Measurements from ENCODE around the gene ADGRE2. TPM values are rescaled to one million over a fixed set of nuclear protein-coding genes. Genes with fewer than 3 reads are reported as not detected.

The ADGRE2 gene
- total RNA-seq, 1 experiment from 2014 or later: 0.29 TPM

DNA sequence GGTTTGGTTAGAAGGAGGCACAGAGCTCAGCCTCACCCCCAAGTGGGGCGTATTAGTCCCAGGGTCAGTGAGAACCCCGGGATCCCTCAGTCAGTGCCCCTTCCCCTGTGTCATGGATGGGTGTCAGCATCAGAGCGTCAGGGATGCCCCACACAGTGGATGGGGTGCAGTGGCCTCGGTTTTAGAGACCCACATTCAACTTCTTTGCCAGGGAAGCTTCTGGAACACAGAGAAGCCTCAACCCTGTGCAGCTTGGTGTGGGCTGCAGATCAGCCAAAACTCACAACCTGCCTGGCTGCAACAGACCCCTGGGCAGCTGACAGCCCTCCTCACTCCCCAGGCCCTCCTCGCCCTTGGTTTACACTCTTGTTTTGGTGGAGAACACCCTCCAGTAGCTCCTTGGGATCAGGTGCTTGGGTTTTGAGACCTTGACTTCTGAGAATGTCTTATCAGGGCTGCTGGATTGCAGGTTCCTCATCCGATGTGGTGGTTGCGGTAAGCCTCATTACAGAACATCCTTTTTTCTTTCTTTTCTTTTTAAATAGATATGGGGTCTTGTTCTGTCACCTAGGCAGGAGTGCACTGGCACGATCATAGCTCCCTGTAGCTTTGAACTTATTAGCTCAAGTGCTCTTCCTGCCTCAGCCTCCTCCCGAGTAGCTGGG lies 77.5 kb downstream of the ADGRE2 start:
- in situ Hi-C loops (cut with HindIII; ENCODE audit: low pct_unique_long_range_greater_than_20kb, low sequenced_read_pairs): no loop called here
- no peak for DNase-seq (ENCODE audit: low read depth, low spot score)

DNA sequence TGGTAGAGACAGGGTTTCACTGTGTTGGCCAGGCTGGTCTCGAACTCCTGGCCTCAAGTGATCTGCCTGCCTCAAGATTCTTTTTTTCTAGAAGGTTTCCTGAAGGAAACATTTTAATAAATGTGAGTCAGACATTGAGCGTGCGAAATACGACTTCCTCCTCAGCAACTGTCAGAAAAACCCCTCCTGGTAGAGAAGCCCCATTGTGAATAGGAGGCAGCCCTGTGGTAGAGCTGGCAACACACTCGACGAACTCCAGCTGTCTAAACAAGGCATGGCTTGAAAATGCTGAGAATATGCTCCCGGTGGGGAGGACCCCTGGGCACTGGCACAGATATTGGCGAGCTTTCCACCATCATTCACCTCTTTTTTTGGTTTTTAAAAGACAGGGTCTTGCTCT lies 78.7 kb downstream of the ADGRE2 start:
- DNase-seq (ENCODE audit: low read depth, low spot score): no peak
- in situ Hi-C loops (cut with HindIII; ENCODE audit: low pct_unique_long_range_greater_than_20kb, low sequenced_read_pairs): no loop called here

DNA sequence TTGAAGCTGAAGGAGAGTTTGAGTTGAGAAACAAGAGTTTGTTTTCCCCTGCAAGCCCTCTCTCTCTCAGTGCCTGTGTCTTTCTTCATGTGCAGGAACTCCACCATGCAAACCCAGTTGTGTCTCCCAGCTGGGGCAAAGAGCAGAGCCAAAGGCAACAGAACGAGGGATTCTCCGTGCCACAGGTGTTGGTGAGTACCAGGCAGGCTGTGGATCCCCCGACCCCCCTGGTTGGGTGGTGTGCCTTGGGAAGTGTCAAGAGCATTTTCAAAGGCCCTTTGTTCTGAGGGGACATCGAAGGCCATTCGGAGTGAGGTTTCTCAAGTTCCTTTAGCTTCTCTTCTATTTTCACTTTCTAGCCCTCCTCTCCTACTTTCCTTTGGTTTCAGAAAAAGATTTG lies 82.9 kb downstream of the ADGRE2 start:
- no peak for DNase-seq (ENCODE audit: low read depth, low spot score)
- in situ Hi-C loops (cut with HindIII; ENCODE audit: low pct_unique_long_range_greater_than_20kb, low sequenced_read_pairs): no loop called here

DNA sequence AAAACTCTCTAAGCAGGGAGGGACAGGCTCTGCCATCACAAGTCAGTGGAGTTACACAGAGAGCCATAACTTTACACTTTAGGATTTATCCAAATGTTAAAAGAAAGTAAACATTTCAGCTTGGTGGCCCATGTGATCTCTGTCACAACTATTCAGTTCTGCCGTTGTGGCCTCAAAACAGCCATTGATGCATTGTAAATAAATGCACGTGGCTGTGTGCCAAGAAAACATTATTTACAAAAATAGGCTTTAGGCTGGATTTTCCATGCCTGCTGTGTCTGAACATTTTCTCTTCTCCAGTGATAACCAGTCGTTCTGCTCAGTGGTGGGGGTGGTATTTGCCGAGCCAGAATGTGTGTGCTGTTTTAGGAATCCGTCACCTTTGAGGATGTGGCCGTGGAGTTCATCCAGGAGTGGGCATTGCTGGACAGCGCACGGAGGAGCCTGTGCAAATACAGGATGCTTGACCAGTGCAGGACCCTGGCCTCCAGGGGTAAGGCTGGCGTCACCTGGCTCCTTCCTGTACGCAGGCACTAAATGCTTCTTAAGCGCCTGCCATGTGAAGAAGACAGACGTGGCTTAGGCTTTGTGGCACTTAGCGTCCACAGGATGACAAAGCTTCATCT lies 83.6 kb downstream of the ADGRE2 start:
- in situ Hi-C loops (cut with HindIII; ENCODE audit: low pct_unique_long_range_greater_than_20kb, low sequenced_read_pairs): no loop called here
- no peak for DNase-seq (ENCODE audit: low read depth, low spot score)

DNA sequence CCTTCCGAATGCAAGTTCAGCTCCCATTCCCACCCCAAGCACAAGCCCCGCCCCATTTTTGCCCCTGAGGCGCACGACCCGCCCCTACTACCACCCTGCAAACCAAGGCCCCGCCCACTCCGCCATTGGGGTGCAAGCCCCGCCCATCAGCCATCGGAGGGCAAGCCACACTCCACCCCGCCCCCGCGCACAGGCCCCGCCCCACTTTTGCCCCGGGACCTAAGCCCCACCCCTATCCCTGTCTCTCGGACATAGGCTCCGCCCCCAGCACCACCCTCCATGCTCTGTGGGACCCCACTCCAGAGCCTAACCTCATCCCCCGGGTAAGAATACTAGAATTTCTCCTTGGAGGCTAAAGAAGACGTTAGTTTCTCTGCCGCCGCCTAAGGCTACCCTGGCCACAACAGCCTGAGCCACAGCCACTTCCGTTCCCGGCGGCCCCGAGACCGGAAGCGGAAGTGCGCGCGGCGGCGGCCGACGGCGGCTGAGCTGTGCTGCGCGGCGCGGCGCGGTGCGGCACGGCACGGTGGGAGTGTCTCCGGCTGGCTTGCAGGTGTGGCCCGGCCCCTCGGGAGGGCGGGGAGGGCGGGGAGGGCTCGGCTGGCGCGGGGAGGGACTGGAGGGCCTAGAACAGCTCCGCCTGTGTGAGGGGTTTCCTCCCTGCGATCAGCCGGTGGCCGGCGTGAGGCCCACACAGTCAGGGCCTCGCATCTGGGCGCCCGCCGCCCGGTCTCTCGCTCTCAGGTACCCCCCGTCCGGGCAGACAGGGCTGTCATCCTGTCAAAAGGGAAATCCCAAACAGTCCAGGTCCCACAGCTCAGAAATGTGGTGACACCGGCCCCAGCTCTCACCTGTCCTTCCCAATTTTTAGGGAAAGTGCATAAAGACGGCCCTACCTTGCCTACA lies 88.5 kb downstream of the ADGRE2 start, which contains the start of gene ZNF333:
ZNF333 (plus strand) TSS at position 451 of the 906 bp plus-strand sequence. CDS start 3,444 bp downstream, outside the sequence.
- in situ Hi-C loops (cut with HindIII; ENCODE audit: low pct_unique_long_range_greater_than_20kb, low sequenced_read_pairs): no loop called here
- peak; percentile 89 for DNase-seq (ENCODE audit: low read depth, low spot score)

DNA sequence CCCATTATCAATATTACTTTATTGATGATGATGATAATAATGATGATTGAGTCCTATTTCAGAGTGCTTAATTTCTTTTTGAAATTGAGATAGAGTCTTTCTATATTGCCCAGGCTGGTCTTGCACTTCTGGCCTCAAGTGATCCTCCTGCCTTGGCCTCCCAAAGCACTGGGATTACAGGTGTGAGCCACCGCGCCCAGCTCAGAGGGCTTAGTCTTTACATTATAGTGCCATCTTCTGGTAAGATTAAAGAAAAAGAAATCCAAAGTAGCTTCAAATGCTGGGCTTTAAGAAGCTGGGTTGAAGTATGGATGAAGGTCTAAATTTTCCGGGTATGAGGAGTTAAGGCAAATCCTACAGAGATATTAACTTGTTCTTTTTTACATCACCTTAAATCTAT lies 91.9 kb downstream of the ADGRE2 start:
- DNase-seq (ENCODE audit: low read depth, low spot score): peak; percentile 48
- in situ Hi-C loops (cut with HindIII; ENCODE audit: low pct_unique_long_range_greater_than_20kb, low sequenced_read_pairs): no loop called here

DNA sequence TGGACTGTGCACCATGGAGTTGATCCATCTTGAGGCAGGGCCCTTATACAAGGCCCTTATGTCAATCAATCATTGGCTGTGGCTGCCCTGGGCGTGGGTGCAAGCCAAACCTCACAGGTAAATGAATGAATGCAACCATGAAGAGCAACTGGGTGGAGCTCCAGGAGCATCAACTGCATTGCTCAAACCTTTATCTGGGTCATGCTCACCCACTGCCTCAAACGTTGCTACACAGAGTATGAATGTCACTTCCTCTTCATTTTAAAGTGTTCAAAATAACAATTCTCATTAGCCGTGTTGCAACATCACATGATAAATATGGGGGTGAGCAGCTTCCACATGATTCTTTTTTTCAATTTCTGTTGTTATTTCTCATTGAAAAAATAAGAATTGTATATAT lies 94.9 kb downstream of the ADGRE2 start:
- no peak for DNase-seq (ENCODE audit: low read depth, low spot score)
- in situ Hi-C loops (cut with HindIII; ENCODE audit: low pct_unique_long_range_greater_than_20kb, low sequenced_read_pairs): no loop called here

Small RNA genes lying within 50 kb of the gene (small RNA-seq; reads per million reads assigned to genes)
- 0 to 0.10 reads per million in 2 experiments for gene AC005255.1

Other genes starting within 250 kb of the ADGRE2 start
- gene TECR, start 249.0 kb downstream of the ADGRE2 start, total RNA-seq (2014; rRNA removed; shearing (Covaris generic)): 62.8 and 90.9 TPM in 2 replicates
- 190 and 221 TPM in 2 replicates for gene NDUFB7, start 206.5 kb downstream of the ADGRE2 start, total RNA-seq (2014; rRNA removed; shearing (Covaris generic))
- 0.26 TPM in 1 of 2 replicates, not detected in the other for gene CLEC17A, start 195.5 kb downstream of the ADGRE2 start, total RNA-seq (2014; rRNA removed; shearing (Covaris generic))
- gene ADGRE3, start 103.7 kb downstream of the ADGRE2 start, total RNA-seq (2014; rRNA removed; shearing (Covaris generic)): not detected in 2 replicates
- 4.9 and 7.6 TPM in 2 replicates for gene ZNF333, start 88.5 kb downstream of the ADGRE2 start, total RNA-seq (2014; rRNA removed; shearing (Covaris generic))
- gene OR7A5, start 56.6 kb upstream of the ADGRE2 start, total RNA-seq (2014; rRNA removed; shearing (Covaris generic)): 0.43 and 0.79 TPM in 2 replicates
- gene OR7C1, start 56.6 kb upstream of the ADGRE2 start, total RNA-seq (2014; rRNA removed; shearing (Covaris generic)): 0.05 and 0.11 TPM in 2 replicates
- gene OR7A10, start 70.4 kb upstream of the ADGRE2 start, total RNA-seq (2014; rRNA removed; shearing (Covaris generic)): not detected in 2 replicates
- not detected in 2 replicates for gene OR7A17, start 107.6 kb upstream of the ADGRE2 start, total RNA-seq (2014; rRNA removed; shearing (Covaris generic))
- gene OR7C2, start 162.9 kb upstream of the ADGRE2 start, total RNA-seq (2014; rRNA removed; shearing (Covaris generic)): not detected in 2 replicates
- not detected in 2 replicates for gene SLC1A6, start 201.3 kb upstream of the ADGRE2 start, total RNA-seq (2014; rRNA removed; shearing (Covaris generic))